Measurements from ENCODE around the gene MAPKAP1.

GRCh38 chr9:125637241-125637640 is 69.8 kb downstream of the MAPKAP1 start:
- TF ChIP-seq CTCF (CRISPR knock-in tag; IDR thresholded peaks at IDR 0.05) (no peak), ZNF274 (CRISPR knock-in tag; IDR thresholded peaks at IDR 0.05) (no peak), ETV6 (CRISPR knock-in tag; conservative IDR thresholded peaks at IDR 0.05) (no peak), MAX (IDR thresholded peaks at IDR 0.05) (no peak), SOX6 (IDR thresholded peaks at IDR 0.05) (no peak), SOX6 (CRISPR knock-in tag; IDR thresholded peaks at IDR 0.05) (no peak), ZSCAN31 (CRISPR knock-in tag; IDR thresholded peaks at IDR 0.05; ENCODE audit: low read depth) (no peak), MNT (IDR thresholded peaks at IDR 0.05) (no peak), REST (IDR thresholded peaks at IDR 0.05; ENCODE audit: borderline replicate concordance in 1 of 2, low read depth in 1 of 2, low read length in 2 of 2) (no peak), YY1 (IDR thresholded peaks at IDR 0.05; ENCODE audit: insufficient read depth, insufficient replicate concordance, low read depth, low read length) (no peak), ATF3 (CRISPR knock-in tag; IDR thresholded peaks at IDR 0.05) (no peak), CBX5 (CRISPR knock-in tag; IDR thresholded peaks at IDR 0.05; ENCODE audit: borderline replicate concordance) (no peak), RNF2 (conservative IDR thresholded peaks at IDR 0.05; ENCODE audit: low read depth) (no peak), SP140L (CRISPR knock-in tag; IDR thresholded peaks at IDR 0.05; ENCODE audit: borderline replicate concordance) (no peak), PPARG (CRISPR knock-in tag; conservative IDR thresholded peaks at IDR 0.05) (no peak)

Measured in HepG2 (cell line).